Type B pancreatic cell (in vitro differentiated cells): Measurements from ENCODE around the gene TNS3. TPM values are rescaled to one million over a fixed set of nuclear protein-coding genes. Genes with fewer than 3 reads are reported as not detected.
"Not testable (repeated sequence)": the region's sequence is repeated elsewhere in the genome, so short reads cannot be mapped to it uniquely, and the experiment has no call there.

ENCODE experiments used
- DNase-seq: peaks from one replicate; pipeline ENCODE4 v3.0.0; 2021; ENCODE audit warnings: mixed read lengths; ENCODE audit not compliant: unreplicated experiment; ENCODE audit errors: extremely low spot score
- H3K27ac Mint-ChIP-seq: 2 replicates; pipeline ENCODE4 v1.8.0; 2021; ENCODE audit warnings: mild to moderate bottlenecking, mixed read lengths
- H3K27me3 Mint-ChIP-seq: 2 replicates; pipeline ENCODE4 v1.8.0; 2021; ENCODE audit warnings: mixed read lengths
- H3K36me3 Mint-ChIP-seq: 2 replicates; pipeline ENCODE4 v1.8.0; 2021; ENCODE audit warnings: mixed read lengths
- H3K4me1 Mint-ChIP-seq: one replicate; pipeline ENCODE4 v1.8.0; 2021; ENCODE audit warnings: mixed read lengths; ENCODE audit not compliant: unreplicated experiment
- H3K4me3 Mint-ChIP-seq: 2 replicates; pipeline ENCODE4 v1.8.0; 2021; ENCODE audit warnings: mild to moderate bottlenecking, mixed read lengths
- H3K9me3 Mint-ChIP-seq: 2 replicates; pipeline ENCODE4 v1.8.0; 2021; ENCODE audit warnings: mixed read lengths
- CTCF ChIP-seq: fragments of 200-600 bp; sonication (generic); conservative IDR thresholded peaks from 2 replicates; pipeline ENCODE4 v1.5.0; 2021; ENCODE audit warnings: antibody characterized with exemption, mild to moderate bottlenecking
- total RNA-seq: library from RNA; stranded (reverse); gene quantifications from 2 replicates; pipeline ENCODE4 v1.2.1, GENCODE V29; 2021; ENCODE audit warnings: low replicate concordance

The TNS3 gene
- total RNA-seq, 1 donor from 2014 or later: 138 TPM

DNA sequence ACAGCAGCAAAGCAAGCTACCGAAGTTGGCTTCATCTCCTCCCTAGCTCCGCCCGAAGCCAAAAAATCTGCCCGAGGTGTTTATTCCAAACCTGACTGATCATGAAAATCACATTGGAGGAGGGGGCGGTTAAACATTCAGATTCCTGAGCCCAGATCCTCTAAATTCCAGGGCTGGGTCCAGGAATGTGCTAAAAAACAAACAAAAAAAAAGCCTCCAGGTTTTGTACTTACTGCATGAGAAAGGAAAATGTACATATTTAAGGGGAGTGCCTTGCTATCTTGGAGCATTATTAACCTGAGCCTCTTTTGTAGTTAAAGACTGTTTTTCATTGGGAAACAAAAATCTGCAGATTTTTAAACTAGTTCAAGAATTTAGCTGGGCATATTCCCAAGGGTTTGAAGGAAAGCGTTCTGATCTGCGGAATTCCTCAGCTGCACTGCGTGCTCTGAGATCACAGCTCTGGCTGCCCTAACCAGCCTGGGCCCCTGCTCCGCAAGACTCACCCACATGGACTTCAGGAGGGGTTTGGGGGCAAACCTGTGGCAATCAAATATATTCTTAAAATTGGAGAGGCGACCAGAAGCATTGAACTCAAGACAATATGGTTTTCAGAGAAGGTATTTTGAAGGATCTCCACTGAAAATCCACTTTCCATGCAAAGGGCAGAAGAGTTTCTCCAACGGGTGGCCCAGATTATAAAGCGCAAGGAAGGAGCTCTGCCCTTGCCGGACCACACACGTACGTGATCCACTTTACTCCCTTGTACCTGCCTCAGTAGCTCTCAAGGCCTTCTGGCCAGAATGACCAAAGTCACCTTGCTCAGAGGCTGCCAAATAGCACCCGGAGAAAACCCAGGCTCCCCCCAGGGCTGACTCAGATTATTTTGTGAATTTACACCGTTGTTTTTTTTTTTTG lies 10.0 kb upstream of the TNS3 start:
- Mint-ChIP-seq H3K27ac (peak overlapping the region; percentile 51), H3K4me3 (peak overlapping the region; percentile 39), H3K27me3 (peaks cover 3% of the 10 kb centered on the region), H3K36me3 (no peaks in the 10 kb centered on the region), H3K9me3 (peaks cover 3% of the 10 kb centered on the region), H3K4me1 (peaks cover 24% of the 10 kb centered on the region)
- no peak for DNase-seq
- TF ChIP-seq CTCF: no peak

DNA sequence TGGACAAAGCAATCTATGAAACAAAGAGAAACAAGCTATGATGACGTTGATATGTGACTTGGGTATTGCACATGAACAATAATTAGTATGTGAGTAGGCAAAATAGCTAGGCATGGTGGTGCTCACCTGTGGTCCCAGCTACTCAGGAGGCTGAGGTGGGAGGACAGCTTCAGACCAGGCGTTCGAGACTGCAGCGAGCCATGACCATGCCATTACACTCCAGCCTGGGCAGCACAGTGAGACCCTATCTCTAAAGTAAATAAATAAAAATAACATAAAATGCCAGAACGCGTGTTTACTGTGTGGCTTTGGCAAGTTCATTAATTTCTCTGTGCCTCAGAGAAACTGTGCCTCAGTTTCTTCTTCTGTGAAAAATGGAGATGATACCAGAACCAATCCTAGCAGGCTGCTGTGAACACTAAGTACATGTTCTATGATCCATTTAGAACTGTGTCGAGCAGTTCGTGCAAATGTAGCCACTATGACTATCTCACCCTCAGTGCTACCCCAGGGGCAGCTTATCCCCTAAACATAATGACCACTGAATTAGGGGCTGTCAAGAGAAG lies 9.3 kb upstream of the TNS3 start:
- H3K9me3 Mint-ChIP-seq: peaks cover 6% of the 10 kb centered on the region
- TF ChIP-seq CTCF: no peak

GRCh38 chr7:47590215-47590614 lies 8.3 kb upstream of the TNS3 start:
- not testable (repeated sequence) for DNase-seq, H3K4me3 Mint-ChIP-seq, H3K27me3 Mint-ChIP-seq, H3K27ac Mint-ChIP-seq, H3K36me3 Mint-ChIP-seq
- peaks cover 26% of the 10 kb centered on the region for H3K4me1 Mint-ChIP-seq
- H3K9me3 Mint-ChIP-seq: peaks cover 10% of the 10 kb centered on the region

More for the DNA sequence above, 9.3 kb upstream of the TNS3 start:
- peak overlapping the region; percentile 39 for H3K4me3 Mint-ChIP-seq
- DNase-seq: no peak
- H3K4me1 Mint-ChIP-seq: peaks cover 26% of the 10 kb centered on the region
- peak overlapping the region; percentile 51 for H3K27ac Mint-ChIP-seq
- peaks cover 3% of the 10 kb centered on the region for H3K27me3 Mint-ChIP-seq
- no peaks in the 10 kb centered on the region for H3K36me3 Mint-ChIP-seq

DNA sequence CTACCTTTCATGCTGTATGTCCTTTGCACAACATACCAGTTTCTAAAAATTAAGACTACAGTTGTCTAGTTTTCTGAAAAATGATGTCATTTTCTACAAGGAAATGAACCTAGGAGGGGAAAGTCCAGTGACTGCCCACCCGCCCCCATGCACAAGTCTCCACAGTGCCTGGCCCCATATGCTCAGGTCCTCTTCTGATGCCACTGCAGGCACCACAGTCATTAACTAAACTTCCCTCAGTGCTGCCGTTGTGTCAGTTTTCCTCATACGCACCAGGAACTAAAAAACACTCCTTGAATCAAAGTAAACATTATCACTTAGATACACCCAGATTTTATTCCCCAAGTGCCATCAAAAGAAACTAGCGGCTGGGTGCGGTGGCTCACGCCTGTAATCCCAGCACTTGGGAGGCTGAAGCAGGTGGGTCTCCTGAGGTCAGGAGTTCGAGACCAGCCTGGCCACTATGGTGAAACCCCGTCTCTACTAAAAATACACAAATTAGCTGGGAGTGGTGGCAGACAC lies 6.9 kb upstream of the TNS3 start:
- H3K27ac Mint-ChIP-seq: peak overlapping the region; percentile 54
- H3K4me1 Mint-ChIP-seq: peaks cover 26% of the 10 kb centered on the region
- H3K4me3 Mint-ChIP-seq: peak overlapping the region; percentile 44
- no peaks in the 10 kb centered on the region for H3K36me3 Mint-ChIP-seq
- peaks cover 5% of the 10 kb centered on the region for H3K27me3 Mint-ChIP-seq
- TF ChIP-seq CTCF: no peak
- DNase-seq: no peak
- peaks cover 11% of the 10 kb centered on the region for H3K9me3 Mint-ChIP-seq

GRCh38 chr7:47587976-47588375 lies 6.1 kb upstream of the TNS3 start:
- Mint-ChIP-seq H3K36me3 (no peaks in the 10 kb centered on the region), H3K9me3 (peaks cover 11% of the 10 kb centered on the region), H3K27me3 (peaks cover 11% of the 10 kb centered on the region), H3K4me1 (peaks cover 34% of the 10 kb centered on the region), H3K4me3 (no peak overlapping the region), H3K27ac (no peak overlapping the region)
- no peak for DNase-seq
- TF ChIP-seq CTCF: no peak

DNA sequence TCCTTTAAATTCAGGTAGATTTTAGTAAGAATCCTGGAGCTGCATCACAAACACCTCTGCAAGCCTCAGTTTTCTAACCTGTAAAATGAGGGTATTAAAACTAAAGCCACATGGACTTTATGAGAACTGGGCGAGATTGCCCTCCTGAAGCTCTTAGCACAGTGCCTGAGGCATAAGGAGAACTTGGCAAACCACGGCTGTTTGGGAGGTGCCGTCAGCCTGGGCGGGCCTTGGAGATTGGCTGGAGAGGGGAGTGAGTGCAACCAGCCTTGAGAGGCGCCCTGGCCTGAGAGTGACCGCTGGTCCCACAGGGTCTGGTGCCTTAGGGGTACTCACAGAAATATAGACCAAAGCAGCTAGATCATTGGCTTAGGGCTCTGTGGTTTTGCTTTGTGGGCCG lies 5.4 kb upstream of the TNS3 start:
- Mint-ChIP-seq H3K27me3 (peaks cover 15% of the 10 kb centered on the region), H3K4me1 (peaks cover 40% of the 10 kb centered on the region), H3K9me3 (peaks cover 11% of the 10 kb centered on the region), H3K4me3 (no peak overlapping the region), H3K36me3 (no peaks in the 10 kb centered on the region), H3K27ac (no peak overlapping the region)
- no peak for DNase-seq
- no peak for TF ChIP-seq CTCF
